ENCODE results near the gene IMMP2L. TPM values are rescaled to one million over a fixed set of nuclear protein-coding genes. Genes with fewer than 3 reads are reported as not detected.

The IMMP2L gene
- total and polyA plus RNA-seq, 2 of the 4 experiments (the other 2 are of a cell fraction): 5.8 to 9.3 TPM

DNA sequence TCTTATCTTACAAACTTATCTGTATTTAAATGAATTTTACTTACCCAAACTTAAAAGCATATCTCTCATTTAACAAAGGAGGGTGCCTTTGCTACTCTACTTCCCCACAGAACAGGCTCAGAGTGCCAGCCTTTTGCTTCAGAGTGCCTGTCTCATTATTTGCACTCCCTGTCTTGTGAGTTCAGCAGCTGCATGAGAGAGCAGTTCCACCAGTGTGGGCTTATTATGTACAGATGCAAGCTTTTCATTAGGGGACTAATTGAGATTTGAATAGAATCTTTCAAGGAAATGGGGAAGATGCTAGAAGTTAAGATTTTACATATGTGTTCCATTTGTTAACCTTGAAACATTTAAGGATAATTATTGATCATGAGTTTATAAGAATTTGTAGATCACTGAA, 781.6 kb downstream of the IMMP2L start:
- Histone ChIP-seq H3K14ac (replicated peaks; ENCODE audit: low read depth, low read length) (no peak overlapping the region), H2AK5ac (ENCODE audit: low read depth, low read length) (no peak overlapping the region), H3K4ac (ENCODE audit: low read depth, low read length) (no peak overlapping the region), H3K18ac (ENCODE audit: low read depth, low read length) (no peak overlapping the region), H2AFZ (replicated peaks; ENCODE audit: low read length, poor library complexity) (no peak overlapping the region), H3K27ac (ENCODE audit: insufficient read depth, low read length) (no peak overlapping the region), H3K4me1 (ENCODE audit: control insufficient read depth, insufficient read depth, low read length) (no peaks in the 10 kb centered on the region), H4K8ac (ENCODE audit: low read depth in 2 of 2, low read length in 2 of 2) (no peak overlapping the region), H3K4me3 (ENCODE audit: insufficient read depth, low read depth, low read length) (no peak overlapping the region), H2BK120ac (ENCODE audit: low read depth, low read length) (no peak overlapping the region), H3K56ac (ENCODE audit: extremely low read depth, insufficient read depth, low read length) (no peak overlapping the region), H4K91ac (ENCODE audit: insufficient read depth, low read depth, low read length) (no peak overlapping the region), H3K79me1 (ENCODE audit: low read depth in 1 of 2, low read length in 2 of 2) (no peaks in the 10 kb centered on the region), H2BK15ac (ENCODE audit: low read depth, low read length) (no peak overlapping the region), H3K4me2 (ENCODE audit: low read depth, low read length) (no peak overlapping the region), H3K9me3 (ENCODE audit: control insufficient read depth, insufficient read depth, low read length) (no peaks in the 10 kb centered on the region), H3K27me3 (ENCODE audit: control insufficient read depth, insufficient read depth, low read length) (no peaks in the 10 kb centered on the region), H3K36me3 (ENCODE audit: control insufficient read depth, insufficient read depth, low read length) (no peaks in the 10 kb centered on the region), H4K5ac (ENCODE audit: low read depth, low read length) (no peak overlapping the region), H3K9ac (ENCODE audit: low read depth, low read length) (no peak overlapping the region), H2AK9ac (replicated peaks; ENCODE audit: low read depth, low read length, poor library complexity) (no peak overlapping the region), H3K23ac (ENCODE audit: low read depth, low read length) (no peak overlapping the region; the same call in 1 of the 2 replicates), H2BK20ac (ENCODE audit: low read depth, low read length) (no peak overlapping the region), H3K9me1 (ENCODE audit: insufficient read depth, low read length) (no peaks in the 10 kb centered on the region), H2BK5ac (ENCODE audit: low read depth, low read length, poor library complexity, severe bottlenecking) (no peak overlapping the region), H4K20me1 (ENCODE audit: insufficient read depth, low read length) (no peaks in the 10 kb centered on the region)
- dilution Hi-C loops (cut with HindIII; ENCODE audit: low sequenced_read_pairs, unreplicated experiment) (no loop called here), intact Hi-C loops (cut with micrococcal nuclease) (no loop called here), in situ Hi-C loops (cut with MboI; ENCODE audit: low sequenced_read_pairs) (no loop called here)
- POLR2A ChIA-PET (ENCODE audit: unreplicated experiment): no interaction called here
- DNase-seq: no peak
- CTCF ChIA-PET: no interaction called here
- no peak for TF ChIP-seq FOS (IDR thresholded peaks at IDR 0.05; ENCODE audit: low read depth, low read length)
- TF ChIP-seq SMC3 (IDR thresholded peaks at IDR 0.05; ENCODE audit: low read depth, low read length): no peak
- no peak for TF ChIP-seq RCOR1 (IDR thresholded peaks at IDR 0.05; ENCODE audit: insufficient replicate concordance, low read length)
- no peak for TF ChIP-seq MAZ (IDR thresholded peaks at IDR 0.05; ENCODE audit: borderline replicate concordance, low read depth, low read length)
- no peak for TF ChIP-seq MXI1 (IDR thresholded peaks at IDR 0.05; ENCODE audit: borderline replicate concordance, low read depth, low read length)
- TF ChIP-seq NFE2L2 (IDR thresholded peaks at IDR 0.05; ENCODE audit: low read depth, low read length): no peak
- ATAC-seq (ENCODE audit: low read depth): no peak
- no TSS peak for BruUV-seq (replicated peaks)
